OCI-LY7 (cell line): Measurements from ENCODE around the gene AOC2. TPM values are rescaled to one million over a fixed set of nuclear protein-coding genes. Genes with fewer than 3 reads are reported as not detected.

Source experiments
- BruUV-seq: library from RNA; stranded (reverse); fragments of 400-500 nt; replicated peaks from 2 replicates; lab custom pipeline; 2021; lab: Mats Ljungman, UMichigan
- CTCF ChIA-PET: fragments of 300-600 bp; sonication (Branson Sonifier 250); formaldehyde crosslinking; loops from one replicate; lab custom pipeline; 2022; ENCODE audit warnings: antibody characterized with exemption; ENCODE audit not compliant: unreplicated experiment; lab: Charles Lee
- POLR2A ChIA-PET: fragments of 300-600 bp; sonication (Branson Sonifier 250); formaldehyde crosslinking; loops from one replicate; lab custom pipeline; 2022; ENCODE audit warnings: antibody characterized with exemption; lab: Charles Lee
- DNase-seq: peaks from one replicate; pipeline ENCODE4 v3.0.0-alpha.2; 2015; ENCODE audit warnings: low spot score
- H2AFZ ChIP-seq: fragments of 200-600 bp; sonication (generic), shearing (Covaris generic); 2 replicates; pipeline ENCODE4 v1.6.1; 2014; ENCODE audit warnings: mild to moderate bottlenecking, antibody characterized with exemption, low read length, moderate library complexity
- H3K27ac ChIP-seq: fragments of 200-600 bp; sonication (generic); 2 replicates; pipeline ENCODE4 v1.5.1; 2014; ENCODE audit warnings: mixed run types, low read depth, mild to moderate bottlenecking, moderate library complexity, low read length, inconsistent platforms; ENCODE audit not compliant: poor library complexity, severe bottlenecking
- H3K36me3 ChIP-seq: fragments of 200-600 bp; sonication (generic); 2 replicates; pipeline ENCODE4 v1.6.1; 2014; ENCODE audit warnings: mild to moderate bottlenecking, antibody characterized with exemption, low read length, moderate library complexity, mixed read lengths; ENCODE audit not compliant: insufficient read depth
- H3K4me1 ChIP-seq: fragments of 200-600 bp; sonication (generic); 2 replicates; pipeline ENCODE4 v1.5.1; 2014; ENCODE audit warnings: mild to moderate bottlenecking, low read length; ENCODE audit not compliant: insufficient read depth, poor library complexity, severe bottlenecking
- H3K4me2 ChIP-seq: fragments of 200-600 bp; sonication (generic); 2 replicates; pipeline ENCODE4 v1.6.1; 2014; ENCODE audit warnings: mild to moderate bottlenecking, low read length
- H3K4me3 ChIP-seq: fragments of 200-600 bp; sonication (generic); 2 replicates; pipeline ENCODE4 v1.5.1; 2014; ENCODE audit warnings: mild to moderate bottlenecking, low read depth, low read length; ENCODE audit not compliant: poor library complexity, severe bottlenecking
- H3K79me2 ChIP-seq: fragments of 200-600 bp; sonication (generic); 2 replicates; pipeline ENCODE4 v1.6.1; 2016; ENCODE audit warnings: low read depth, mild to moderate bottlenecking, low read length, moderate library complexity, mixed read lengths; ENCODE audit not compliant: insufficient read depth
- H3K9me2 ChIP-seq: fragments of 200-600 bp; sonication (generic); 2 replicates; pipeline ENCODE4 v1.6.1; 2016; ENCODE audit warnings: mild to moderate bottlenecking, low read length, mixed read lengths; ENCODE audit not compliant: insufficient read depth
- H3K9me3 ChIP-seq: fragments of 200-600 bp; sonication (generic); 2 replicates; pipeline ENCODE4 v1.6.1; 2014; ENCODE audit warnings: mild to moderate bottlenecking, mixed run types, low read length, mixed read lengths
- H4K20me1 ChIP-seq: fragments of 200-600 bp; sonication (generic); 2 replicates; pipeline ENCODE4 v1.6.1; 2014; ENCODE audit warnings: mild to moderate bottlenecking, antibody characterized with exemption, low read length, moderate library complexity, mixed read lengths; ENCODE audit not compliant: insufficient read depth
- EZH2phosphoT487 ChIP-seq: fragments of 200-600 bp; sonication (generic); IDR thresholded peaks from 2 replicates; pipeline ENCODE4 v1.6.1; 2018; ENCODE audit warnings: low read depth, borderline replicate concordance, mild to moderate bottlenecking, mixed run types, antibody characterized with exemption, low read length, moderate library complexity, mixed read lengths
- intact Hi-C: fragments of 100-400 bp; cut with micrococcal nuclease; formaldehyde crosslinking; loops from one replicate; pipeline ENCODE4 v1.10.0; 2022; ENCODE audit not compliant: unreplicated experiment
- total RNA-seq, 2 experiments: library from RNA; depleted of rRNA in 1 of 2; stranded (reverse); fragments of >200 nt in 1 of 2; shearing (Covaris generic) in 1 of 2; gene quantifications; 2 replicates each; pipeline ENCODE4 v1.2.3, GENCODE V29; 2014 to 2022
- TF ChIP-seq, protein P1 (sequence below): fragments of 200-600 bp; sonication (generic); conservative IDR thresholded peaks from 2 replicates; pipeline ENCODE4 v1.5.1; 2014; ENCODE audit warnings: mild to moderate bottlenecking, antibody characterized with exemption, low read length, moderate library complexity, mixed read lengths

Gene AOC2
- total RNA-seq, 2 experiments from 2014 or later = 3.3 to 5.4 TPM

DNA sequence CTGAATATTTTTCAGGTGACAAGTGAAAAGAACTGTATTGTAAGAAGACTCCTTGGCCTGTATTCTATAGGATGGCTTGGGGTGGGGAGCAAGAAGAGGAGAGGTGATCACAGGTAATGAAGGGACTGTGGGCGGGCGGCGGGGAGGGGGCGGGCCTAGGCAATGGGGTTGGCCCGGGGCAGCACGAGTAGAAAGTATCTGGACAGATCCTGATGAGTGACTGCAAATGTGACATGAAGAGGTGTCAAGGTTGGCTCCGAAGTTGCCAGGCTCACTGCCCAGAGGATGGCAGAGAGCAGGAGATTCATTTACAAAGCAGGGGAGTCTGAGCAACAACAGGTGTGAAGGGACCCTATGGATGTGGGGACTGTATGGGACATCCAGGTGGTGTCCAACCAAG, 45.4 kb downstream of the AOC2 start:
- no peak overlapping the region for H3K4me2 ChIP-seq
- no peaks in the 10 kb centered on the region for H3K36me3 ChIP-seq
- ChIA-PET POLR2A (interaction anchor here (0.6 to 1.9 kb wide), 2 partner anchors 9 to 11 kb away, joined by 5 read pairs; no protein-coding TSS in a partner anchor), CTCF (no interaction called here)
- H3K4me3 ChIP-seq = no peak overlapping the region
- H4K20me1 ChIP-seq = no peaks in the 10 kb centered on the region
- no peaks in the 10 kb centered on the region for H3K9me2 ChIP-seq
- TF ChIP-seq EZH2phosphoT487 = no peak
- TF ChIP-seq, protein P1, sequence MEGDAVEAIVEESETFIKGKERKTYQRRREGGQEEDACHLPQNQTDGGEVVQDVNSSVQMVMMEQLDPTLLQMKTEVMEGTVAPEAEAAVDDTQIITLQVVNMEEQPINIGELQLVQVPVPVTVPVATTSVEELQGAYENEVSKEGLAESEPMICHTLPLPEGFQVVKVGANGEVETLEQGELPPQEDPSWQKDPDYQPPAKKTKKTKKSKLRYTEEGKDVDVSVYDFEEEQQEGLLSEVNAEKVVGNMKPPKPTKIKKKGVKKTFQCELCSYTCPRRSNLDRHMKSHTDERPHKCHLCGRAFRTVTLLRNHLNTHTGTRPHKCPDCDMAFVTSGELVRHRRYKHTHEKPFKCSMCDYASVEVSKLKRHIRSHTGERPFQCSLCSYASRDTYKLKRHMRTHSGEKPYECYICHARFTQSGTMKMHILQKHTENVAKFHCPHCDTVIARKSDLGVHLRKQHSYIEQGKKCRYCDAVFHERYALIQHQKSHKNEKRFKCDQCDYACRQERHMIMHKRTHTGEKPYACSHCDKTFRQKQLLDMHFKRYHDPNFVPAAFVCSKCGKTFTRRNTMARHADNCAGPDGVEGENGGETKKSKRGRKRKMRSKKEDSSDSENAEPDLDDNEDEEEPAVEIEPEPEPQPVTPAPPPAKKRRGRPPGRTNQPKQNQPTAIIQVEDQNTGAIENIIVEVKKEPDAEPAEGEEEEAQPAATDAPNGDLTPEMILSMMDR = no peak
- no peak overlapping the region for H2AFZ ChIP-seq
- no peaks in the 10 kb centered on the region for H3K9me3 ChIP-seq
- H3K4me1 ChIP-seq = peaks cover 6% of the 10 kb centered on the region
- BruUV-seq = no TSS peak
- intact Hi-C loops = no loop called here
- no peaks in the 10 kb centered on the region for H3K79me2 ChIP-seq
- H3K27ac ChIP-seq = no peak overlapping the region
- DNase-seq = no peak

DNA sequence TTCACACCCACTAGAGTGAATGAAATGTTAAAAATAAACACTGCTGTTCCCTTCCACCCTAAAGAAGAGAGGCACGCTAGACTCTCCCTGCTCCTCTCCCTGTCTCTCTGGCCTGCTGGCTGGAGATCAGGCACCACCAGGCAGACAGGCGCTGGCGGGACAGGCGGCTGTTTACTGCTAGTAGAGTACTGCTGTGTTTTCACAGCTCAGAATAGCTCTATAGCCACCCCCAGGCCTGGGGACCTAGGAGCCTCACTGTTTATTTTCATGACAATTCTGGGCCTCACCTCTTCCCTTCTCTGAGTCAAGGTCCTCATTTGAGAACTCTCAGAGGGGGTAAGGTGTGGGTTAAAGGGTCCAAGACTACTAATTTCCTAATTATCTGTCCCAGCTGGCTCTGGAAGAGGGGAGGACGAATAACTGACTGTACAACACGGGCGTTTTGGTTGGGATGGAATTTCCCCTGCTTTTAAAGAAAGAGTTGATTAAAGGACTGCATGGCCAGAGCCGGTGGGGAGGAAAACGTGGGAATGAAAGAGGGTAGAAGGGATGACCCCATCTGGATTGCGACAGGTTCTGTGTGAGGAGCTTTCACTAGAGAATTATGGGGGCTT, 47.3 kb downstream of the AOC2 start:
- H3K36me3 ChIP-seq = no peaks in the 10 kb centered on the region
- no peaks in the 10 kb centered on the region for H4K20me1 ChIP-seq
- BruUV-seq = no TSS peak
- CTCF ChIA-PET = no interaction called here
- intact Hi-C loops = no loop called here
- H3K4me2 ChIP-seq = no peak overlapping the region
- no peak for TF ChIP-seq EZH2phosphoT487
- TF ChIP-seq, protein P1 = no peak
- H3K4me3 ChIP-seq = no peak overlapping the region
- no peaks in the 10 kb centered on the region for H3K79me2 ChIP-seq
- H3K9me2 ChIP-seq = no peaks in the 10 kb centered on the region
- POLR2A ChIA-PET = interaction anchor here (1.0 kb wide), 1 partner anchor 18 kb away, joined by 3 read pairs; no protein-coding TSS in a partner anchor
- H2AFZ ChIP-seq = peak overlapping the region; percentile 55; the same call in 1 of the 2 replicates
- H3K4me1 ChIP-seq = peaks cover 6% of the 10 kb centered on the region
- DNase-seq = no peak
- H3K27ac ChIP-seq = no peak overlapping the region
- H3K9me3 ChIP-seq = no peaks in the 10 kb centered on the region

DNA sequence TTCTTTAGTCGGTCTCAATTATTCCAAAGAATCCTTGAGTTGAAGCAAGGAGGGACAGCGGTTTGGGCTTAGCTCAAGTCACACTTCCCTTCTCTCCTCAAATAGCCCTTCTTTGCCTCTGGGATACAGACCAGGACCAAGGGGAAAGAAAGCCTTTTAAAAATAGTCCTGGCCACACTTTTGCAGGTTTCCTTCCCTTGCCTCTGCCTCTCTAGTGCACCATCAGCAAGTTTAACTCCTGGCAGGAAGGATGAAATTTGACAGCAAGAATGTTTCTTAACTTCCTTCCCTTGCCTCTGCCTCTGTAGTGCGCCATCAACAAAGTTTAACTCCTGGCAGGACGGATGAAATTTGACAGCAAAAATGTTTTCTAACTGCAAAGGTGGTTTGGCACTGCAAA, 49.0 kb downstream of the AOC2 start:
- ChIA-PET POLR2A (no interaction called here), CTCF (no interaction called here)
- no TSS peak for BruUV-seq
- Histone ChIP-seq H3K4me1 (peaks cover 6% of the 10 kb centered on the region), H3K36me3 (no peaks in the 10 kb centered on the region), H3K9me3 (no peaks in the 10 kb centered on the region), H2AFZ (peak overlapping the region; percentile 52), H3K79me2 (no peaks in the 10 kb centered on the region), H3K27ac (no peak overlapping the region), H3K9me2 (no peaks in the 10 kb centered on the region), H3K4me2 (no peak overlapping the region), H4K20me1 (no peaks in the 10 kb centered on the region), H3K4me3 (no peak overlapping the region)
- intact Hi-C loops = no loop called here
- TF ChIP-seq EZH2phosphoT487 = no peak
- TF ChIP-seq, protein P1 = no peak
- no peak for DNase-seq
